HG03045 (cell line): ENCODE data around the gene CDH2.

Source experiments
- ATAC-seq: cut with Tn5 transposase; IDR thresholded peaks from one replicate; pipeline ENCODE4 v1.9.1; 2021; ENCODE audit warnings: mild to moderate bottlenecking, moderate library complexity; ENCODE audit not compliant: unreplicated experiment

CDH2 gene

DNA sequence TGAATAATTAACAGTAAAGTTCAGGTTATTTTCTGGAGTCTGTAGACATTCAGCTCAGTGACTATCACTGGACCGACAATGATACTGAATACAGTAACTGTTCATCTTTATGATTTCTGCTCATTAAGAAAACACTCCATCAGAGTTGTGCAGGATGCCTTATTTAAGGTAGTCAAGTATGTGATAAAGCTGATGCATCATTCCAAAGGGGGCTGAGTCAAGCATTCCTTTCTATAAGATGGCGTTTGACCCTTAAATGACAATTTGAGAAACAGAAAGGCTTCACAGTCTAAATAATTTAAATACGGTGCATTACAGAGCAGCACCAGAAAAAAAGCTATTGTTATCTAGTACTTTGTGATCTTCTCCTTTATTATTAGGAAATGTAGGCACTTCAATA, 131.1 kb downstream of the CDH2 start:
- ATAC-seq = no peak

DNA sequence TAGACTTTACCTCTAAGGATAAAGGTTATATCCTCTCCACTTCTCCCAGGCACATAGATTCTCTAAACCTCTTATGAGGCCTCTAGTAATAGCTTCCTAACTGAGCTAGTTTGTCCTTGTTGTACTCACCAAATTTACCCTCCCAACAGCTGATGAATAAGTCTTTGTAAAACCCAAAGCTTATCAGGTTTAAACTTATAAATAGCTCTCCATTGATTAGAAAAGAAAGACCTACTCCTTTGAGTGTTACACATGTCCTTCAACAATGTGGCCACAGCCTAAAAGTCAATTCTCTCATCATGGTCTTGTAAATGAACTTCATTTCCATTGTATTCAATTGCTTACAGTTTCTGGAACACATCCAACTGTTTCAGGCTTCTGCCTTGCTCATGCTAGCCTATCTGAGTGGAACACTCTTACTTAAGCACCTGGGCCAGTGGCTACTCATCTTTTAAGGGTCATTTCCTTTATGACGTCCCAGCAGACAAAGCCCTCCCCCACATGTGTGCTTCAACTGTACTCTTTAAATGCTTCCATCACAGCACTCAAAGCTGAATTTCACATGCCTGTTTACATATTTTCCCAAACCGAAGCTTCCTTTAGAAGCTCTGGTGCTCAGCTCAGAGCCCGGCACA, 131.6 kb downstream of the CDH2 start:
- ATAC-seq = no peak

DNA sequence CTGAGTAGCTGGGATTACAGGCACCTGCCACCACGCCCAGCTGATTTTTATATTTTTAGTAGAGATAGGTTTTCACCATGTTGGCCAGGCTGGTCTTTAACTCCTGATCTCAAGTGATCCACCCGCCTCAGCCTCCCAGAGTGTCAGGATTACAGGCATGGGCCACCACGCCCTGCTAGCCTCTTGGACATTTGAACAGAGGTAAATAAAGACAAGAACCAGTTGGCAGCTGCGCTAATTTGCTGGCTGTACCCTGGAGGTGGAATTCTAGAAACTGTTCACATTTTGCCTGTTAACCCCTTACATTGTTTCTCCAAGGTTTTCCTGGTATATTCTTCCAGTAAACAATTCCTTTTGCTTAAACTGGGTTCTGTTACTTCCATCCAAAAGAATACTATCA, 132.9 kb downstream of the CDH2 start:
- ATAC-seq = no peak

DNA sequence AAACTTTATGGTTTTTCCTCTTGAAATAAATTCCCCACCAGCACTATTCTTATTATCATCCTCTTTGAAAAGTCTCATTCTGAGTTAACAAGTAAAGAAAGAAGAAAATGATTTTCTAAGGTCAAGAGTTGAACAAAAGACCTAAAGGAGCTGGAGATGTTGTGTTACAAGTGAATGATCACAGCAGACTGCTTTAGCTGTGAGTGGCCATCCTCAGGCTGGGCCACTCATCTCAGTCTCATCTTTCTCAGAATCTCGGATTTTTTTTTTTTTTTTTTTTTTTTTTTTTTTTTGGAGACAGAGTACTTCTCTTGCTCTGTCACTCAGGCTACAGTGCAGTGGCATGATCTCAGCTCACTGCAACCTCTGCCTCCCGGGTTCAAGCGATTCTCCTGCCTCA, 133.3 kb downstream of the CDH2 start:
- no peak for ATAC-seq

DNA sequence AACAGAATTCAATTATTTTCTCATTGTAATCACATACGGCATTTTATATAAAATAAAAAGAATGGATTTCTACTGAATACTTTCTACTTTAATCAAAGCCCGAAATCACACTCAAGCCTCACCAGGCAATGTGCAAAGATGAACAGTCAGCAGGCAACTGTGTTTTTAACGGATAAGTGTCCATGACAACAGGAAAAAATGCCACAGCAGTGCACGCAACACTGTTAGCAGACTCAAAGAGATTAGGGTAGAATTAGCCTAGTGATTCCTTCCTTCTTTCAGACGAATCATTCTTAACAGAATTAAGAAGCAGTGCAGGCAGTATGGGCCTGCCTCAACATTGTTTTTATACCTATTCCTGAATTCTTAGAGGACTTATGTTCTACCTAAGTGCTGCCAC, 135.6 kb downstream of the CDH2 start:
- ATAC-seq = no peak

DNA sequence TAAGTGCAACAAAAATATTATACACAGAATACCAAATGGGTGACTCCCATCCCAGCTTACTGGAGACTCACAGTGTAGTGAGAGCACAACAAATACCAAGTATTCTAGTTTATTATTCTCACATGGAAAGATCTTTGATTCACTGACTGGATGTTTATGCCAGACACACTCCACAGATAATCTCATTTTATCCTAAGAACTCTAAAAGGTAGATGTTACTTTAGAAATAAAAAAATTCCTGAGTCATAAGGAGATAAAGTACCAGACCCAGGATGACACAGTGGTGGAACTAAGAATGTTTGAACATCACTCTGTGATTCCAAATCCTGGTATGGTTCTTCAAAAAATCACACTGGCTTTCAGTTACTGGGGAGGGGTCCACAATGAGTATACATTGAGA, 136.2 kb downstream of the CDH2 start:
- no peak for ATAC-seq

DNA sequence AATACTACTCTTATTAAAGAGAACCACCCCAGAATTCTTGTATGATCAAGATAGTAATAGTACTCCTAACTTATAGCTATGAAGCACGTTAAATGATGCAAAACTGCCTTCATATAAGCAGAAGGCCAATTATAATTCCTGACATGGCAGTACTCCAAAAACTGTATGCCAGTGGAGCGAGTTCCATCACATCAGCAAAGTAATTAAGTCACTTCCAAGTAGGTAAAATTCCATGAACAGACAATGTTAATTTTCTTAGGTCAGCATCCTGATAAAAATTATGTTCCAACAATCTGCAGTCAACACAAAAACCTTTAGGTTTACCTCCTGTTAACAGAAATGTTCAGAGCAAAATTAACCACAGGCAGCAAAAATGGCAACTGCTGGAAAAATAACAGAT, 136.7 kb downstream of the CDH2 start:
- ATAC-seq = no peak

DNA sequence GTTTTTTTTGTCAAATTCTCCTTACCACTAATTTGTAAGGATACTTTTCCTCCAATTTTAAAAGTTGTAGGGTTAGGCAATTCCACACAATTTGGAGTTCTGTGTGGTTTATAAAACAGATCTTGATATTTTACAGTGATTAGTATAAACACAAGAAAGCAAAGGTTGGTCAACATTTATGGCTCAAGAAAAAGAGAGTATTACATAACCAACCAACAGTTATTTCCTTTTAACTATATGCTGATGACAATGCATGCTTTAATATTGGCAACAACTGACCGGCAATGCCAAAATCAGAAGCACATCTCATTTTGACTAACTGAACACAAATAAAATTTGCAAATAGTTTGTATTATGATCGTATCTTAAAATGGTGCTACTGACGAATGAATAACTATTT, 137.2 kb downstream of the CDH2 start:
- no peak for ATAC-seq

DNA sequence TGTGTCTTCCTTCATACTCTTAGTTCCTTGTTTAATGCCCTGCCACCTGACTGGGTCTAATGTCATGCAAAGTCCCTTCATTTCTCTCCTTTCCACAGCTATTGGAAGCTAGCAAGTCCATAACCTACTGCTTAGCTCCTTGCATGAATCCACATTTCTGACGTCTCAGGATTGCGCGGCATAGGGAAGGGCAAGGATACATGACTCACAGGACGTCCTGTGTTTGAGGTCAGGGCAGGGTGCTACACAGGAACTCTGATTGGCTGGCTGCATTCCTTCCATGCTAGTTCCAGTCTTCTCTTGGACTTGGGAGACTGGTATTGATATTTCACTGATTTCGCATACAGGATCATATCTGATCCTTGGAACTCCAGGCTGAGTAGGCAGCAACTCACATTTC, 137.9 kb downstream of the CDH2 start:
- ATAC-seq = no peak

DNA sequence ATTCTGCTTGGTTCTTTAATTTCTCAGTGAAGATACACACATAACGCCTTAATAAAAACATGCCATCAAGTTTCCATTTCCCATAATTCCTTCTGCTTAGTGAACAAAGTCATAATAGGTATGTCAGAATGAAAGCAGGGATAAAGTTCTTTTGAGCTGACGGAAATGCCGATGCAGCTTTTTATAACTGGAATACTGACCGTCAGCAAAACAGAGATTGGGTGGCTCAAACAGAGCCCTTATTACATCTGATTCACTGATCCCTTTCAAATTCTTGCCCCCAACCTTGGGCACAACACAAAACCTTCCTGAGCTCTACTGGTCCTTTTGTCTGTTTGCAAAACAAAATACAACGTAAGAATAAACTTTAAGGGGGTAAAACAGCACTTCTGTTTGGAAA, 140.4 kb downstream of the CDH2 start:
- ATAC-seq = no peak

DNA sequence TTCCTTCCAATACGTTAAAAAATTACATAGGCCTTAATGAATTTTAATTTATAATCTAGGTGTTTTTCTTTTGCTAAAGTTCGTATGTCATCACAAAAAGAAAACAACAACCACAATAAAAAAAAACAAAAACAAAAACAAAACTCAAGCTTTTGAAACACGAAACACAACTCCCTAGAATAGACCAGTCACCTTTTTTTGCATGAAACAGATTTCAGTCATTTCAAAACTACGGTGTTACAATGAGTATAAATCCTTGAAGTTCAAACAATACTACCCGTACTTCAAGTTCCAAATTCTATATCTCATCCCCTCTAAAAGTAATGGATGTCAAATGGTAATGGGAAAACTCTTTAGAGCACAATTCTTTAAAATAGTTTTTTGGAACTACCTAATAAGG, 142.4 kb downstream of the CDH2 start:
- no peak for ATAC-seq

DNA sequence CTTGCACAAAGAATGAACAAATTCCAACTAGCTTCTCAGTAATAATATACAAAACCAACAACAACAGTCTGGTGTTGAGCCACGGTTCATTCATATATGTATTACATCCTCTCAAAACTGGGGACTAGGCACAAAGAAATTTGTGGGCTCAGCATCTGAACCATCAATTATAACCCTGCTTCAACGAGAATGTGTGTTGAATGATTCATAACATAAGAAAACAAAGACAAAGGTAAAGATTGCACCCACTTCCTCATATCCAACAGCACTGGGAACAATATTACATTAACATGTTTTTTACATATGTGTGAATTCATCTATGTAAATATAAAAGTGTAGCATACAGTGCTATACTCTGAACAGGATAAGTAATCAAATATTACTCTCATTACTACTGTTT, 144.8 kb downstream of the CDH2 start:
- ATAC-seq = no peak

DNA sequence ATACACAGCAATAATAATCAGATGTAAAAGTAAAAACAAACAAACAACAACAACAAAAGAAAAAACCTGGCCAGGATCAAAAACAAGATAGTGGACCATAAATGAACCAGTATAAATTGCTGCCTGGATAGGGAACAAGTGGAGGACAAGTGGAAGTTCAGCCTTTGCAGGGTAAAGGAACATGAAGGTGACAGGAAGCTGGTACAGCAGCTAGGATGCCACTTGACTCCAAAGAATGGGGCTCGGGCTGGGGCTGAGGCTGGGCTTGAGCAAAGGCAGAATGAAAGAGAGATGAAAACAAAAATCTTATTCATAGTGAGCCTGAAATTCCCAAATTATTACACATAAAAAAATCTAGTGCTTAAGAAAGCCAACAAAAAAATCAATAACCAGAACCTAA, 146.5 kb downstream of the CDH2 start:
- ATAC-seq = no peak

DNA sequence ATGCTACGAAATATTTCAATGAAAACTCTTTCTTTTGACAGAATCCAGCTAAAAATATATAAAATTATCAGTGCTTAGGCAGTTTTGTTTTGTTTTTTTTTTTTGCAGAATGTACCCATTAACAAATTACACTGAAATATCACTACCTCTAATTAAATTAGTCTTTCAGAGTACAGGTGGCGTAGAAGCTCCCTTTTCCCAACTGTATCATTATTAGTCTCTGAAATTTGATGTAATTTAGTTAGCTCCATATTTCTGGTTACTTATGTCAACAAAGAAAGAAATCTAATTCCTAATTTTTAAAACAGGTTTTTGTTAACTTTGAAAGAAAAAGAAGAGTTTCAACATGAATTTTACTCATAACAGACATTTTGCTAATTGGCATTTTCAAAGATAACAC, 149.2 kb downstream of the CDH2 start:
- no peak for ATAC-seq

DNA sequence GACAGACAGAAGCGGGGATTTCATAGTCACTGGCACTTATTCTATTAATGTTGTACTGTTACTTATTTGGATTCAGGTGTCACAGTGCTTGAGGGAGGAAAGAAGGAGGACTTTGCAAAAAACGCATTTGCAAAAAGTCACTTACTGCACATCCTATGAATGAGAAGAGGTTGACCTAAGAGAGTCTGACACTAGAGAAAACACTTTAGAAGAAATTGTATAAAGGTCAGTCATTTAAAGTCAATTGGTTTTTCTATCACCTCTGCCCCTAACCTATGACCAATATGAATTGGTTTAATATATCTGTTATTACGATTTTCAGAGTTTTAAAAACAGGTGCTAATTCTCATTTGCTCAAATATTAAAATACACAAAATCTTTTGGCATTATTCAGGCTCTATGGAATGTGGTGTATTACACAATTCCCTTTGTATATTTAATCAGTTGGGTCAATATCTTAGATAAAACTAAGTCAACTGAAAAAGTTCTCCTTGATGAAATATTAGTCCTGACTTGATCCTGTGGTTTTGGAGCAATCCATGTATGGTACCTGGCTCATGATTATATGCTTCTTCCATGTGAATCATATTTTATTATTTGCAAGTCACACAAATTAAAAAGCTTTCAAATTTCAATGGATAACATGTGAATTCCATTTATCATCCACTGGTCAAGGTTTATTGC, 157.4 kb downstream of the CDH2 start:
- no peak for ATAC-seq

DNA sequence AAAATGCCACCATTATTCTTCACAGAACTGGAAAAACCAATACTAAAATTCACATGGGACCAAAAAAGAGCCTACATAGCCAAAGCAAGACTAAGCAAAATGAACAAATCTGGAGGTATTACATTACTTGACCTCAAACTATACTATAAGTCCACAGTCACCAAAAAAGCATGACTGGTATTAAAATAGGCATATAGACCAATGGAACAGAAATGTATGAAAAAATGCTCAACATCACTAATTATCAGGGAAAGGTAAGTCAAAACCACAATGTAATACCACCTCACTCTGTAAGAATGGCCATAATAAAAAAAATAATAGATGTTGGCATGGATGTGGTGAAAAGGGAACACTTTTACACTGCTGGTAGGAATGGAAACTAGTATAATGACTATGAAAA, 158.6 kb downstream of the CDH2 start:
- no peak for ATAC-seq

DNA sequence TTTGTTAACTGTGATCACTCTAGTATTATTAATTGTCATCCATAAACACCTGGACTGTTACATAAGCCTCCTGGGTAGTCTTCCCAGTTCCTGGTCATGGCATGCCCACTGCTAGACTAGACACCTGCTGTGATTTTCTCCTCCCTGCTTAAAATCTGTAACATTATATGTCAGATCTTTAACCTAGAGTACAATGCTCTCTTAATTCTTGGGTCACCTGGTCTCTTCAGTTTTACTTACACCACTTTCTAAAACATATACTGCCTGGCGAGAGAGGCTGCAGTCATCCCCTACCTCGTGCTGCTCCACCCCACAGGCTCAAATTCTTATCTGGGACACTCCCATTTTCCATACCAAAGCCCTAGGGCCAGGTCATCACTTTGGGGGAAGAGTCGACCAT, 161.3 kb downstream of the CDH2 start:
- no peak for ATAC-seq

DNA sequence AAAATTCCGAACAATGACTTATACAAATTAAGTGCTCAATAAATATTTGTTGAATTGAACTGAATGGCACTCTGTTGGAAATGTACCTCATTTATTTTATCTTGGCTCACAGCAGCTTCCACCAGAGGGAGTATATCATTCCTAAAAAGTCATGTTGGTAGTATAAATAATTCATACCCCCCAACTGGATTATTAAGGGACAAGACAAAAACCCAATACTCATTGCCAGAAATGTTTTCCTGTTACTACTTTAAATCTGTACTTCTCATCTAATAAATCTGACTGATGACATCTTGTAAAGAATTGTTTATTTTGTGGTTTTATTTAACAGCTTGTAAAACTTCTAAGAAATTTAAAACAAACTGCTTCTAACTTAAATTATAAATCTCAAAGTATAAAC, 163.9 kb downstream of the CDH2 start:
- no peak for ATAC-seq

DNA sequence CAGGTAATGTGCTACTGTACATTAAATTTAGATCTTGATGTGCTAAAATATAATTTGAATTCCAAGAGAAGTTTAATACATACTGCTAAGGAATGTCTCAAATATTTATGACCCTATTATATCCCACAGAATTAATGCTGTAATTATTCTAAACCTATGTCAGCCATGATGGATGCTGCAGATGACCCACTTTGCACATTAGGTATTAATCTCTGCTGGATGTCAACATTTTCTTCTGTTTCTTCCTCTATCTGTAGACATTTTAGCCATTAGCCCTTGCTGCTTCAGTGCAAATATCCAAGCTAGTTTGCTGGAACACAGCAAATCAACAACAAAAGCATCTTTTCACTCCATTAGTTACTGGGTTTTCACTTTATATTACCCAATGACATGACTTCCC, 164.6 kb downstream of the CDH2 start:
- ATAC-seq = no peak

DNA sequence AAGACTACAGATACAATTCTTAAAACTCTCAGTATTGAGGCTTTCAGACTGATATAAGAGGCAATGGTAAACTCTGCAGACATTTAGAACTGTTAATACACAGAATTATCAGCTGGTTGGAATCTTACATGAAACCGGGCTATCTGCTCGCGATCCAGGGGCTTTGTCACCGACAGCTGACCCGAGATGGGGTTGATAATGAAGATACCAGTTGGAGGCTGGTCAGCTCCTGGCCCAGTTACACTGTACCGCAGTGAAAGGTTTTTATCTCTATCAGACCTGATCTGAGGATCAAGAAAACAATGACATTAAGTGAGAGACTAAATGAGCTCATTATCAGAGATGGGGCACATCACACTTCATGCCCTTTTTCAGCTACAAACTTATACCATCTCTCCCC, 167.3 kb downstream of the CDH2 start:
- no peak for ATAC-seq

DNA sequence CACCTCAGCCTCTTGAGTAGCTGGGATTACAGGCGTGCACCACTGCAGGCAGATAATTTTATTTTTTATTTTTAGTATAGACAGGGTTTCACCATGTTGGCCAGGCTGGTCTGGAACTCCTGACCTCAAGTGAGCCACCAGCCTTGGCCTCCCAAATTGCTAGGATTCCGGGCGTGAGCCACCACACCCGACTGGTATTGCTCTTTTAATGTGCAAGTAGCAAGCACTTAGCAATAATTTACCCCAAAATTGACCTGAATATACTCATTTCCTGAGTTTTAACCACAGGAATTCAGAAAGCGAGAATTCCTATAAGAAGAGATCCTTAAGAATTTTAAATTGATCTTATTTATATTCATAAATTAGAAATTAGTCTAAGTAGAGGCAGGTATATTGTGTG, 169.1 kb downstream of the CDH2 start:
- ATAC-seq = no peak

DNA sequence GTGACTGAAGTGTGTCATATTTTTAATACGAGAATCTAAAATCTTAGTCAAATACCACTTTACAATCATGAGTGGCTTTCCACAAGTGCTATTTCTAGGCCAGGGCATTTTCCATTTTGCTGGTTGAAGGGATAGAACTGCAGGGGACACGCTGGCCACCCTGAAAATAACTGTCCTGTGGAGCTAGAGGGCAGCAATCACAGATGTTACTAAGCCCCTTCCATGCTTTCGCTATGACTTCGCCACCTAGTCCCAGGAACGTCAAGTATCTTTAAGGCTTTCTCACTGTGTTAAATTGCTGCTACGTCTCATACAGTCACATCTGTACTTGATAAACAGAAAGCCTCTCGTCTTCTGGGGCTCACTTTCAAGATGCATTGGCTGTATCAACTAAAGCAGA, 171.8 kb downstream of the CDH2 start:
- ATAC-seq = no peak

DNA sequence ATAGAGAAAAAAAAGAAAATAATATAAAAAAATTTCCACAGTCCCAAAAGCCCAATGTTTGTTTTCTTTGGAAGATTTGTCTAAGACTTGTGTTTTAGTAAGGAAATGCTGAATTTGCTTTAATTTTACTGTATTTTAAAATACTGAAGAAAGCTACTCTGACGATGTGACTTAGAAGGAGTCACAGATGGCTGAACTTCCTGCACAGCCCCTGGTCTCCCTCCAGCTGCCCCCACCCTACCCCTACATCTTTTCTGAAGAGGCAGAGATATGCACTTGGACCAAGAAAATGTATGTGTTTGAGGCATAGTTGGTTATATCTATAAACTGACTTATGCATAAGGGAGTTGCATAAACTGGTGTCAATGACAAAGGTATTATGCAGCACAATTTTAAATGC, 172.3 kb downstream of the CDH2 start:
- ATAC-seq = no peak
